ENCODE data around the gene RGS9. TPM values are rescaled to one million over a fixed set of nuclear protein-coding genes. Genes with fewer than 3 reads are reported as not detected.

The RGS9 gene
- total RNA-seq, 1 experiment from 2014 or later = 0.71 TPM

DNA sequence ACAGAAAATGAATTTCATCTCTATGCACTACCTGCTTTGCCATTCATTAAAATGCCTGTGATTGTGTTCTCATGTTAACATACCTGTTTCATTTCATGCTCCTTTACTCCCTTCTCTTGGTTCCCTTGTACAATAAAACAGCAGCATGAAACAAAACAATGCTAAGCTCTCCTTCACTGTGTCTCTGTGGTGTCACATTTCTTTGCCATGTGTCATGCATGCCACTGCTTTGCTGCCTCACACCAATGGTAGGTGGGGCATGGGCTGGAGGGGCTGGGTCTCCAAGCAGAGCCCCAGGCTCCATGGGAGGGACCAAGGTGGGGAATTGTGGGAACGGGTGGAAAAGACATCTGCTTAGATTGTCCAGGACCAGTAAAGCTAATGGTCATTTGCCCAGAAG is 83.6 kb downstream of the RGS9 start:
- in situ Hi-C loops (cut with HindIII; ENCODE audit: low pct_unique_long_range_greater_than_20kb, low sequenced_read_pairs) = no loop called here
- no peak for DNase-seq (ENCODE audit: low read depth, low spot score)

DNA sequence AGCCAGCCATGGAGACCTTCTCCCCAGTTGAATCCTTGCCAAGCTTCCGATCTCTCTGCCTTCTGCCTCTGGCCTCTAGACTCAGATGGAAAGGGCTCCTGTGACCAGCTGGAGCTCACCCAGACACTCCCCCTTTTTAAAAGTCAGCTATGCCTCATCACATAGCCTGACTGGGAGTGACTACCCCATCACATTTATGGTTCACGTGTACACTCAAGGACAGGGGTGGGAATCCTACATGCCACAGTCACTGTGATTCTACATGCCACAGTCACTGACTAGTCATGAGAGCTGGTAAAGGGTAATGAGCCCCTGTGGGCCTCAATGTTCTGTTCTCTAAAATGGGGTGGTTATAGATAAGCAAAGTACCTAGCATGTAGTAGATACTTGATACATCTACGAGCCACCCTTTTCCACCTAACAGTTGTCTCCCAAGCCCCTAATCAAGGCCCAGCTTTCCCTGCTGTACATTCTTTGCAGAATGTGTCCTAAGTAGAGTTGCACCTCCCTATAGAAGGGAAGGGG is 85.1 kb downstream of the RGS9 start:
- DNase-seq (ENCODE audit: low read depth, low spot score) = no peak
- in situ Hi-C loops (cut with HindIII; ENCODE audit: low pct_unique_long_range_greater_than_20kb, low sequenced_read_pairs) = no loop called here

DNA sequence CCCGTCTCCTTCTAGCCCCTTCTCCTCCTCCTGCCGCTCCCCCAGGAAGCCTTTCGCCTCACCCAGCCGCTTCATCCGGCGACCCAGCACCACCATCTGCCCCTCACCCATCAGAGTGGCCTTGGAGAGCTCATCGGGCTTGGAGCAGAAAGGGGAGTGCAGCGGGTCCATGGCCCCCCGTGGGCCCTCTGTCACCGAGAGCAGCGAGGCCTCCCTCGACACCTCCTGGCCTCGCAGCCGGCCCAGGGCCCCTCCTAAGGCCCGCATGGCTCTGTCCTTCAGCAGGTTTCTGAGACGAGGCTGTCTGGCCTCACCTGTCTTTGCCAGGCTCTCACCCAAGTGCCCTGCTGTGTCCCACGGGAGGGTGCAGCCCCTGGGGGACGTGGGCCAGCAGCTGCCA is 87.9 kb downstream of the RGS9 start:
- DNase-seq (ENCODE audit: low read depth, low spot score) = no peak
- in situ Hi-C loops (cut with HindIII; ENCODE audit: low pct_unique_long_range_greater_than_20kb, low sequenced_read_pairs) = no loop called here

DNA sequence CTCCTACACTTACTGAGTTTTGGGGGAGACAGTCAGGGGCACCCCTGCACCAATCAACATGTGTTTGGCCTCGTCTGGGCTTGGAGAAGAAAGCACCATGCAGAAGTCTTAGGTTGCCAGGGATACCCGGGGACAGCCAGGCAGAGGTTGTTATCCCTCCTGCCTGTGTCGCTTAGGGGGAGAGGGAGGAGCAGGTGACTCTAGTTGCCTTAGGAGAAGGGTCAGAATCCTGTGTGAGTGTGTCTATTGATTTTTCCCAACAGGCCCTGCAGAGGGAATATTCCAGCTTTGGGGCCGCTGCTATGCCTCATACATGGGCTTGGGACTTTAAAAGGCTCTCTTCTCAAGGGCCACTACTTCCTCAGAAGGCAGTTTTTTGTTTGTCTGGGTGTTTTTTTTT is 89.1 kb downstream of the RGS9 start:
- in situ Hi-C loops (cut with HindIII; ENCODE audit: low pct_unique_long_range_greater_than_20kb, low sequenced_read_pairs) = no loop called here

DNA sequence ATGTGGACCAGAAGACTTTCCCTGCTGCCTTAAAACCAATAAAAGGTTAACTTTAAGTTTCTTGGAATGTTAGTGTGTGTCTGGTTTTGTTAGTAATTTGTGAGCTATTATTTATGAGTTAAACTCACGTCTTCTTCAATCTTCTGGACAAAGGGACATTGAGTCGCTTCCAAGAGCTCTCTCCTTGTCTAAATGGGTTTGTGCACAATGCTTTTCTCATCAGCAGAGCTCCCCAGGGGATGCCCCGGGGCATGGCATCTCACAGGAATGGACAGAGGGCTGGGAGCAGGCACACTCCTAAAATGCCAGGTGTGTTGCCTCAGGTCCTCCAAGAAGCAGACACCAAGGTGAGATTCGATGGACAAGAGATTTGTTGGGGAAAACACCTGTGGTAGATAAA is 90.5 kb downstream of the RGS9 start:
- peak; percentile 69 for DNase-seq (ENCODE audit: low read depth, low spot score)
- in situ Hi-C loops (cut with HindIII; ENCODE audit: low pct_unique_long_range_greater_than_20kb, low sequenced_read_pairs) = no loop called here

More for the DNA sequence above, 89.1 kb downstream of the RGS9 start:
- DNase-seq (ENCODE audit: low read depth, low spot score) = no peak

DNA sequence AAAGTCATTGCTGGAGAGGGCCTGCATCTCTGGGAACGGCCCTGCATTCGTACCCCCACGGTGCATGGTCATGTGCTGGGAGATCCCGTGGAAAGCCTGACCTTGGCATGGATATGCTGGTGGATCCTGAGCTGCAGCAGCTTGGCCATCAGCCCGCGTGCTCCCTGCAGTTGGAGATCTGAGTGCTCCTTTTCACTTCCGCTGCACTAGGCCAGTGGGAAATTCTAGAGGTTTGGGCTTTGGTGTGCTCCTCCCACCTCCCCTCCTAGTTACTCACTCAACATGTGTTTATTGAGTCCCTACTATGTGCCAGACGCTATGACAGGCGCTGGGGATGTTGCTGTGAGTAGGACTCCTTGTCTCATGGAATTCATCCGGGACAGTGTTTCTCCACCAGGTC is 91.1 kb downstream of the RGS9 start:
- DNase-seq (ENCODE audit: low read depth, low spot score) = no peak

DNA sequence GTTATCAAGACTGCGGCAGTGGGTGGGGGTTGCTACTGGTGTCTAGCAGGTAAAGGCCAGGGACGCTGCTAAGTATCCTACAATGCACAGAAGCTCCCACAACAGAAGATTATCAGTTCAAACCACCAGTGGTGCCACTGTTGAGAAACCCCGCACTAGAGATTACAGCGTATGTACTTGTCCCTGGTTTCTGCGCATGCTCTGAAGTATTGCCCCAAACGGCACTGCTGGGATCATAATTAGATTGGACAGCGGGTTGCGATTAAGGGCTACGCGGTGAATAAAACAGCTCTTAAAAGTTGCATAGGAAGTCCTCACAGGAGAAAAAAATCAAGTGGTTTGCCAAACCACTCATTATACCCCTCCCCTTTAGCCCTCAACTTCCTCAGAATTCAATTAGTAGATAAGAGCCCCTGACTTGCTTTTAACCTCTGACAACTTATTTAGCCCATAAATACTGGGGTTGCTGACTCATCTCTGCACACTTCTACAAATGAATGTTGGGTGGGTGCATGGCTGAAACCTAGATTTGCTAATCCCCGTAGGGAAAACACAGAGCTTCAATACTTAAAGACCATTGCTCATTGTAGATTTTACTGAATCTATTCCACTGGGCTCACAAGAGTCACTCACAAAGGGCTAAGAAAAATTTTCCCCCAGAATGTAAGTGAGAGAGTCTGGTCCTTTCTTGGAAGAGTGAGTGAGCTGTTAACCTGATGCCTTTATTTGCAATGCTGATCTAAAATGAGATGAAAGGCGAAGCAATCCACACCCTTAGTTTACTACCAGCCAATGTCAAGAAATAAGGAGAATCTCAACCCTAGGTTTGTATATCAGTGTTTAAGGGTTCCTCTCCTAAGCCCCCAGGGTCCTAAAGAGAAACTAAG is 91.8 kb downstream of the RGS9 start:
- in situ Hi-C loops (cut with HindIII; ENCODE audit: low pct_unique_long_range_greater_than_20kb, low sequenced_read_pairs) = no loop called here

More for the DNA sequence above, 91.1 kb downstream of the RGS9 start:
- in situ Hi-C loops (cut with HindIII; ENCODE audit: low pct_unique_long_range_greater_than_20kb, low sequenced_read_pairs) = no loop called here

DNA sequence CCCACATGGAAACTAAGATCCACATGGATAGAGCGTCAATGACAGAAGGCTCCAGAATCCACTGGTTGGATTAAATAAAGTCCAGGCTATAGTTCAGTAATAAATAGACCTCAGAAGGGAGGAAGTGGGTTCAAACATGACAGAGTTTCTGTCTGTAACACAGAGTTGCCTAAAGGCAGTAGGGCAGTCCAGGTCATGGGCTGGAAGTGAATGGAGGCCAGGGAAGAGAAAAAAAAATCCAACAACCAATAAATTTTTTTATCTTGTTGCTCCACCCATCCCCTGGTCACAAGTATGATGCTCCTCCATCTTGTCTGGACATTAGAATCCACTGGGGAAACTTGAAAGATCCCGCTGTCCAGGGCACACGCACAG is 92.4 kb downstream of the RGS9 start:
- in situ Hi-C loops (cut with HindIII; ENCODE audit: low pct_unique_long_range_greater_than_20kb, low sequenced_read_pairs) = no loop called here
- no peak for DNase-seq (ENCODE audit: low read depth, low spot score)

More for the DNA sequence above, 91.8 kb downstream of the RGS9 start:
- DNase-seq (ENCODE audit: low read depth, low spot score) = no peak

DNA sequence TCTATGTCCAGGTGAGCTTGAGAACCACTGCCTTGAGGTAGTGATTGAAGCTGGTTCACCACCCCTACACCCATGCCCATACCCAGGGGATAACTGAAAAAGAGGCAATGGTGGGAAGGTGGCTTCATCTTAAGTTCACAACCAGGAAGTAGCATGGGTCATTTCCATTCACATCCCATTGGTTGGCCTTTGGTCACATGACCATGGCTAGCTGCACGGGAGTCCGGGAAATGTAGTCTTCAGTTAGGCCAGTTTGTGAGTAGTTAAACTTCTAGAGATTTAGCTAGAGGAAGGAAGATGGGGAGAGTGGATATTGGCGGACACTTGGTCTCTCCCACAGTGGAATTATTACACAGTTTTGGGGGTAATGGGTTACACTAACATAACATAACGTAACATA is 92.9 kb downstream of the RGS9 start:
- peak; percentile 54 for DNase-seq (ENCODE audit: low read depth, low spot score)

DNA sequence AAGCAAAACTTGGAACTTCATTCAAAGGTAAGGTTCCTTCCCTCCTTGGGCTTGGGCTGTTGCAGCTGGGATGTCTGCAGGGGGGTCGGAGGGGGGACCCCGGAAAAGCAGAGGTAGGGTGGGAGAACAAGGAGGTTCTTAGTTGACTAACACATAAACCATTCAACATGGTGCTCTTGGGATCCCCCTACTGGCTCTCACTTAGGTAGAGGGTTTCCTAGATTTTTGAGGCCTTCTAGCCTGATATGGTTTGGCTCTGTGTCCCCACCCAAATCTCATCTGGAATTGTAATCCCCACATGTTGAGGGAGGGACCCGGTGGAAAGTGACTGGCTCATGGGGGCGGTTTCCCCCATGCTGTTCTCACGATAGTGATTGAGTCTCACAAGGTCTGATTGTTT is 93.9 kb downstream of the RGS9 start:
- in situ Hi-C loops (cut with HindIII; ENCODE audit: low pct_unique_long_range_greater_than_20kb, low sequenced_read_pairs) = no loop called here
- peak; percentile 58 for DNase-seq (ENCODE audit: low read depth, low spot score)

More for the DNA sequence above, 92.9 kb downstream of the RGS9 start:
- in situ Hi-C loops (cut with HindIII; ENCODE audit: low pct_unique_long_range_greater_than_20kb, low sequenced_read_pairs) = no loop called here

DNA sequence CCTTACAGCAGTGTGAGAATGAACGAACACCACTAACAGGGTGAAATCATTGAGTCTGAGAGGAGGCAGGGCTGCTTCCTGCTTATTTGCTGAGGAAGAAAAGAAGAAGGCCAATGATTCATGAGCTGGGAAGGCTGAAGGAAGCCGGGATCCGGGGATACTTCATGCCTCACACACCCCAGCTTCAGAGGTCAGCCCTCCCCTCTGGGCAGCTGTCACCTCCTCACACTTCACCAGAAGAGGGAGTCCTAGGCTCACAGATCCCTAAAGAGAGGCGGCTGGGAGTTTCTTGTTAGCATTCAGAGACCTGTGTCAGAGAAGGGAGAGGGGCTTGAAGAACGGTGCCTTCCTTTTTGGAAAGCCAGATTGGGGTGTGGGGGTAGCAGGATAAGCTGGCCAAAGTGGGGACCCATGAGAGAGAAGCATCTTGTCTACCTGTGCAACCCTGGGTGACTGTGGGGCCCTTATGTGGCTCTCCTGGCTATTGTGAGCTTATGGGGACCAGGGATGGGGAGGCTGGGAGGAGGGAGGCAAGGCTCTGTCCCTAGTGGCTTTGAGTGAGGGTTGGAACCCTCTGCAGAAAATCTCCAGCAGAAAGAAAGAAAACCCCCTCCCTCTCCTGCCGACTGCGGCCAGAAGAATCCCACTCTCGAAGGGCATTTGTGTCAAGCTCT is 94.6 kb downstream of the RGS9 start:
- peak; percentile 93 for DNase-seq (ENCODE audit: low read depth, low spot score)
- in situ Hi-C loops (cut with HindIII; ENCODE audit: low pct_unique_long_range_greater_than_20kb, low sequenced_read_pairs) = no loop called here

DNA sequence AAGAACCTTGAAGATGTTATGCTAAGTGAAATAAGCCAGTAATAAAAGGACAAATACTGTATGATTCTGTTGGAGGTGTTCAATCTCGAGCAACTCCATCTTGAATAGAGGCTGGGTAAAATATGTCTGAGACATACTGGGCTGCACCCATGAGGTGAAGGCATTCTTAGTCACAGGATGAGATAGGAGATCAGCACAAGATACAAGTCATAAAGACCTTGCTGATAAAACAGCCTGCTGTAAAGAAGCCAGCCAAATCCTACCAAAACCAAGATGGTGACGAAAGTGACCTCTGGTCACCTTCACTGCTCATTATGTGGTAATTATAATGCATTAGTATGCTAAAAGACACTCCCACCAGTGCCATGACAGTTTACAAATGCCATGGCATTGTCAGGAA is 98.1 kb downstream of the RGS9 start:
- no peak for DNase-seq (ENCODE audit: low read depth, low spot score)
- in situ Hi-C loops (cut with HindIII; ENCODE audit: low pct_unique_long_range_greater_than_20kb, low sequenced_read_pairs) = no loop called here

DNA sequence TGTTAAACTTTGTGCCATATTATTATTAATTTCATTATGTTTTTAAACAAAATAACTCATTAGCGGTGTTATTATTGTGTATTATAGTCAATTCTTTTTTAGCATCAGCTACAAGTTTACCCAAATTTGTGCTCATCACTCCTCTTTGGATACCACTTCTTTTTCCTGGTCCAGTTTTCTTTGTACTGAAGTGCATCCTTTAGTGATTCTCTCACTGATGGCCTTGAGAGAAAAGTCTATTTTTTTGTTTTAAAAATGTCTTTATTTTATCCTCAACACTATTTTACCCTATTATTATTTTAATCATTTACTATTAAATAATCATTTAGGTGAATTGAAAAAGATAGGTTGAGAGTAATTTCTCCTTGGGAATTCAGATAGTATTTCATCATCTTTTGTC is 99.2 kb downstream of the RGS9 start:
- in situ Hi-C loops (cut with HindIII; ENCODE audit: low pct_unique_long_range_greater_than_20kb, low sequenced_read_pairs) = no loop called here
- no peak for DNase-seq (ENCODE audit: low read depth, low spot score)

DNA sequence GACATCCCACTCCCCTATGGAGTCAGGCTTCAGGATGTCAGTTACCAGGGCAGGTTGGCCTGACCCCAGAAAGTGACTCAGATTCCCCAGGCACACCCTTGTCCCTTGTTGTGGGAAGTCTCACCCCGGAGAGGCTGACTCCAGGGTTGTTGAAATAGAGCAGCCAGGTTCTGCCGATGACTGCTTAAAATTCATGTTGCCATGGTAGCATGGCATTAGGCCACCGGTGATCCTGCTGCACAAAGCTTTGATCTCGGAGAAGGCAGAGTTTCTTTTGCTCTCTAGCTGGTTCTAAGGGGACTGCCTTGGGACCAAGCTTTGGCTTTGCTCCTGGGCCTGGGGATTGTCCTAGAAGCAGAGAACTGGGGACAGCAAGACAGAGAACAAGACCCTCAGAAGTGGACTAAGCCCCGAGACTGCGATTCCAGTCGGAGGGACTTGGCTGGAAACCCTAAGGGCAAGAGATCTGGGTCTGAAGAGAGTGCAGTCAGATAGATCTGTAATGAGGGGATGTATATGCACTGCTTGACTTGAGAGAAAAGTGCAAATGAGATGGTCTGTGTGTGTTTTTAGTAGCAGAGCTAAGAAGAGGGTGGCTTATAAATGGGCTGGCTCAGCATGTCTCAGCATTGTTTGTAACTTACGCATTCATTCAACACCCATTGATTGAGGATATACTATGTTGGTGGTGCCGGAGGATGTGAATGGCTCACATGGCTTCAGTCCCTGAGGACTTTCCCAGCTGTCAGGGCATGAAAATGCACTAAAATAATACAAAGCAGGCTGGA is 106.9 kb downstream of the RGS9 start:
- DNase-seq (ENCODE audit: low read depth, low spot score) = no peak

DNA sequence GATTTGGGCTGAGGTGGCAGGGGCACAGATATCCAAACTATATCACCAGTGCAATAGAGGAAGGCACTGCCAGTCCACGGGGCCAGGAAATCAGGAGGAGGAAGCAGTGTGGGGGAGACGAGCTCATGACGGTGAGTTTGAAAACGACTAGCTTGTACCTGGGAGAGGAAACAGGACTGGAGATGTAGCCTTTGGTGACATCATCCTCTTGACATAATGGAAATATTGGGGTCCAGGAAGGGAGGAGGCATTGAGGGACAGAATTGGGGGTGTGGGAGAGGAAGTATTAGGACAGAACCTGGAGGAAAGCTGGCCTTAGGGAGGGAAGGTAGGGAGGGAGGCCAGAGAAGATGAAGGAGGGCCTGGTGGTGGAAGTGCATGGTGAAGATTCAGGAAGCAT is 109.1 kb downstream of the RGS9 start:
- DNase-seq (ENCODE audit: low read depth, low spot score) = no peak
- in situ Hi-C loops (cut with HindIII; ENCODE audit: low pct_unique_long_range_greater_than_20kb, low sequenced_read_pairs) = no loop called here

More for the DNA sequence above, 106.9 kb downstream of the RGS9 start:
- in situ Hi-C loops (cut with HindIII; ENCODE audit: low pct_unique_long_range_greater_than_20kb, low sequenced_read_pairs) = no loop called here

DNA sequence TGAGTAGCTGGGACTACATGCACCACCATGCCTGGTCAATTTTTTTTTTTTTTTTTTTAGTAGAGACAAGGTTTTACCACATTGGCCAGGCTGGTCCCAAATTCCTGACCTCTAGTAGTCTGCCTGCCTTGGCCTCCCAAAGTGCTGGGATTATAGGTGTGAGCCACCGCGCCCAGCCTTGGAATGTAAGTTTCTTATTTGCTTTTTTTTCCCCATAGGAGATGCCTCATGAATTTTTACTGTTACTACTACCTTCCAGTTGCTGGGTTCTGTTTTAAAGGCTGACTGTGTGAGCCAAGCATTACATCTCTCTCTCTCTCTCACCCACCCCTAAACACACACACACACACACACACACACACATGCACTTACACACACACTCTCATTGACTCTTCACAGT is 112.6 kb downstream of the RGS9 start:
- in situ Hi-C loops (cut with HindIII; ENCODE audit: low pct_unique_long_range_greater_than_20kb, low sequenced_read_pairs) = no loop called here
- no peak for DNase-seq (ENCODE audit: low read depth, low spot score)

DNA sequence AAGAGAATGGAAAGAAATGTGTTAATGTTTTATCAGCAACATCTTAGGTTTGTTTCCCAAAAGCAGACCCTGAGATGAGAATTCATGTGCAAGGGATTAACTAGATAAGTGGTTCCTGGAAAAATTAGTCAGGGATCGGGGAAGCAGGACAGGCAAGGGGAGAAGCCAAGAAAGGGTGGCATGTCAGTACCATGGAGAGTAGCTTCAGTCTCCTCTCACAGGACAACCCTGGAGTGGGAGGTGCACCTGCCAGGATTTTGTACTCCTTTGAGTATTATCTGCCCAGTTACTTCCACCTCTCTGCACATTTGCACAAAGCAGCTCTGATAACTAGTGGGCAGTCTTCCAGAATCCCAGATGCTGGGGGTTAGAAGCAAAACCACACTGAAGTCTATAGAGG is 117.0 kb downstream of the RGS9 start:
- in situ Hi-C loops (cut with HindIII; ENCODE audit: low pct_unique_long_range_greater_than_20kb, low sequenced_read_pairs) = no loop called here
- no peak for DNase-seq (ENCODE audit: low read depth, low spot score)

DNA sequence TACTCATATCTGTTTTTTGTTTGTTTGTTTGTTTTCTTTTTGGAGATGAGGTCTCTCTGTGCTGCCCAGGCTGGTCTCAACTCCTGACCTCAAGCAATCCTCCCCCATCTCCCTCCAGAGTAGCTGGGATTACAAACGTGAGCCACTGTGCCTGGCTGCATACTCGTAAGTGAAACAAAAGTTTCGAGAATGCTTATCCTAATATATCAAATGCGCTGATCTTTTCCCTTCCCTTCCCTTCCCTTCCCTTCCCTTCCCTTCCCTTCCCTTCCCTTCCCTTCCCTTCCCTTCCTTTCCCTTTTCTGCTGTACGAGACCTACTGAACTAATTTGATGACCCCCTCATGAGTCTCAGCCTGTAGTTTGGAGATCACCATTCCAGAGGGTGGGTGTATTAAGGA is 122.1 kb downstream of the RGS9 start:
- no peak for DNase-seq (ENCODE audit: low read depth, low spot score)
- in situ Hi-C loops (cut with HindIII; ENCODE audit: low pct_unique_long_range_greater_than_20kb, low sequenced_read_pairs) = no loop called here
